GM21786 (cell line): Measurements from ENCODE around the gene WSCD1.

Experiments used
- ATAC-seq: cut with Tn5 transposase; IDR thresholded peaks from one replicate; pipeline ENCODE4 v1.9.1; 2021; ENCODE audit not compliant: unreplicated experiment

The WSCD1 gene

DNA sequence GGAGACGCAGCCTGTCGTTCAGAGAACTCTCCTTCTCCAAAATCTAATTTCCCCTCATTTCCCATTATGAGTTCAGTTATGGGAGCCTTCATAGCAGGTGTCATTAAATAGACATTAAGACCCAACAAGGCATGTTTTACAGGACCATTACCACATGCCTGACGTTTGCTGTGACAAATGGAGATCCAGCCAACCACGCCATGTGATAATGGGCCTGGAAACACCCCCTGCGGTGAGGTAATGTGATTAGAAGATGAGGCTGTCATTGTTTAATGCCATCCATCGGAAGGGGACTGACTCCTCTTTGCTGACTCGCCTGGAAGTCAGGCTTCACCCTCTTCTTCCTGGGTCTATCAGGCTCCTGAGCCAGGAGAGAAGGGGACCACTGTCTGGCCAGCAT lies 76.9 kb downstream of the WSCD1 start:
- ATAC-seq, result no peak

- ATAC-seq, result no peak
These were observed 83.2 kb downstream of the WSCD1 start for GRCh38 chr17:6153375-6153774.

DNA sequence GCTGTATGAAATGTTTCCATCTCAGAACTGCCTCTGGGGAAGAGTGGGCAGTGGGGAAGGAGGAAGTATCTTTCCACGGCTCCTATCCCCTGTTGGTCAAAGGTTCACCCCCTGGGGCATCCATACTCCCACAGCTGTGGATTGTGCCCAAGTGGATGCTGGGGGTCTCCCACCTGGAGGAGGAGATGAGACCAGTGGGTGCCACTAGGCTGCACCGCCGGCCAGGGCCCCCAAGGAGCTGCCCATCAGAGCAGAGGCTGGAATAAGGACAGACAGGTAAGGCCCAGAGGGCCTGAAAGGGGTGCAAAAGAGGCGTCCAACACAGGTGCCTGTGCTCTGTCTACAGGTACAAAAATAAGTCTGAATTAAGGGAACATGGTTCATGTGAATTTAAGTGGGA lies 87.5 kb downstream of the WSCD1 start:
- no peak for ATAC-seq

GRCh38 chr17:6159541-6160231 lies 89.5 kb downstream of the WSCD1 start:
- no peak for ATAC-seq

GRCh38 chr17:6160232-6160555 lies 90.0 kb downstream of the WSCD1 start:
- ATAC-seq, result no peak

- ATAC-seq, result no peak
These were observed 91.0 kb downstream of the WSCD1 start for GRCh38 chr17:6160911-6161855.

DNA sequence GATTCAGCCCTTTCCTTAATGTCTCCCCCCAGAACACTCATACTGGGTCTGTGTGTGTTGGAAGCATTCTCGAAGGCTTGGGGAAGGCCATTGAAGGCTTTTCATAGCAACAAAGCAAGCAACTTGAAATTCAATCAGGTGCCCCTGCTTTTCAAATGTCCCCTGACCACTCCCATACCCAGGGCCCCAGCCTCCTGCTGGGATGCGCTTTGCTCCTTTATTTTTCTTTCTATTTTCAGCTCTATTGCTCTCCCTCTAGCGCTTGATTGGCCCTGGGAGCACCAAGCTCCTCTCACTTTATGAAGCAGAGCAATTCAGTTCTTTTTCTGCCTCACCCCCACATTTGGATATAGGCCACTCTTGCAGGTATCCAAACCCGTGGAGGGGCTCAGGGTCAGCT lies 92.0 kb downstream of the WSCD1 start:
- ATAC-seq, result no peak

DNA sequence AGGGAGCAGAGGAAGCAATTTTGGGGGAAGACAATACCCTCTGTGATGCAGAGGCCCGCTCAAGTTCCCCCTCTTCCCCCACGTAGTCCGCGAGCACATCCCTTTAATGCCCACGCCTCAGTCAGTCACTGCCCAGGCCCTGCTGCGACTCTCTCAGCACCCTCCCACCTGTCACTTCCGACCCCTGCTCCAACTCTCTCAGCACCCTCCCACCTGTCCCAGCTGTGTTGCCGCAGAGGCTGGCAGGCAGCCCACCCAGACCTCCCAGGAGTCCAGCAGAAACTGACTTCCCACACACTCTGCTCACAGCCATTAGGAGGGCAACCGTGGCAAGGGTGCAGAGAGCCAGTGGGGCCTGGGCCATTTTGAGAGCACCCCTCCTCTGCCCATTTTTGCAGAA lies 92.7 kb downstream of the WSCD1 start:
- ATAC-seq, result no peak

DNA sequence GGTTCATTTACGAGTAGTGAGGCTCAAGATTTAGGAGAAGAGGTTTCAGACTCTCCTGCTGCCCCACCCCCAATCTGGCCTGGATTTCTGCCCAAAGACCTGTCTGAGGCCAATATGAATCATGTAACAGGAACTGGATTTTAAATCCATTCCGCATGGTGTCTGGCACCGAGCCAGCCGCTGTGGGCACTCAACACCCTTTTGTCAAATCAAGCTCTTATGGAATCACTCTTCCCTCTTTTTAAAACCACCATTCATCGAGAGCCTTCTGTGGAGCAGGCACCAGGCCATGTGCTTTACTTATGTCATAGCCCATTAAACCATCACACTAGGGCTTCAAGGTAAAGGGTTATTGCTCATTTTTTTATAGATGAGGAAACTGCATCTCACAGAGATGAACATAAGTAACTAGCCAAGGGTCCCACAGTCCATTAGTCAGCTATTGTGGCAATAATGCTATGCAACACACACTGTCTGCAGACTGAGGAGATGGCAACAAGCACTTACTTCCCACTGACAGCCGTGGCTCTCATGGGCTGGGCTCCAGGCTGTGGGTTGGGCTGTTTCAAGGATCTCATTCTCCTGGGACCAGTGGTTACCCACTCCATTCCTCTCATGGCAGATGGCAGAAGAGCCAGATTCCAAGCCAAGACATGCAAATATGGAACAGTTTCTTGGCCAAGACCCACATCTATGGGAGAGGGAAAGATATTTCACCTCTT lies 93.6 kb downstream of the WSCD1 start:
- ATAC-seq, result no peak

- ATAC-seq, result no peak
These were observed 94.8 kb downstream of the WSCD1 start for GRCh38 chr17:6164996-6165395.

DNA sequence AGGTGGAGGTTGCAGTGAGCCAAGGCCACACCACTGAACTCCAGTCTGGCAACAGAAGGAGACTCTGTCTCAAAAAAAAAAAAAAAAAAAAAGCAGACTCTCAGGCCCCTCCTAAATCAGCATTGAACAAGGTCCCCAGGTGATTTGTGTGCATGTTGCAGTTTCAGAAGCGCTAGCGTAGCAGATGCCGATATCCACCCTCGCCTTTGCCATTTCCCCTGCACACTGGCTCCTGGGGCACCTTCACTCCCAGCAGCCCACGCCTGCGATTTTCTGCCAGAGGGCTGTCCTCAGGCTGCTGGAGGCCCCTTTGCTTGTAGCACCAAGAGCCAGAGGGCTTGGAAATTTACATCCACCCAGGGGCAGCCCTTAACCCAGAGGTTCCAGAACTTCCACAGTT lies 95.6 kb downstream of the WSCD1 start:
- ATAC-seq, result no peak

- no peak for ATAC-seq
These were observed 96.5 kb downstream of the WSCD1 start for GRCh38 chr17:6166492-6167179.

DNA sequence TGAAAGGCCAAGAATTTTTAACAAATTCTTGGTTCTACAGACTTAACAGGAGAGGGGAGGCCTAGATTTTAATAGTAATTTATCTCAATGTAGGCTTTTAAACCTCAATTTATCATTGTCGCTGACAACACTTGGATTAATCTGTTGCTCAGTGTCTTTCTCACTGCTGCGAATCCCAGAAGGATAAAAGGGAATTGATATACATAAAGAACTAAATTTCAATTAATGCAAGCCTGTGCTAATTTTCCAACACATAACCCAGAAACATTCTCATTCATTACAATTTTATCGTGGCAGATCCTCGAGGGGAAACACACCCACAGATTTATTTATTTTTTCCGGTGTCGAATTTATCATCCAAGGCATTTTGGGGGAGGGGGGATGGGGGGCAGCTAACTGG lies 98.1 kb downstream of the WSCD1 start:
- no peak for ATAC-seq

- no peak for ATAC-seq
These were observed 100.2 kb downstream of the WSCD1 start for GRCh38 chr17:6170349-6170748.

DNA sequence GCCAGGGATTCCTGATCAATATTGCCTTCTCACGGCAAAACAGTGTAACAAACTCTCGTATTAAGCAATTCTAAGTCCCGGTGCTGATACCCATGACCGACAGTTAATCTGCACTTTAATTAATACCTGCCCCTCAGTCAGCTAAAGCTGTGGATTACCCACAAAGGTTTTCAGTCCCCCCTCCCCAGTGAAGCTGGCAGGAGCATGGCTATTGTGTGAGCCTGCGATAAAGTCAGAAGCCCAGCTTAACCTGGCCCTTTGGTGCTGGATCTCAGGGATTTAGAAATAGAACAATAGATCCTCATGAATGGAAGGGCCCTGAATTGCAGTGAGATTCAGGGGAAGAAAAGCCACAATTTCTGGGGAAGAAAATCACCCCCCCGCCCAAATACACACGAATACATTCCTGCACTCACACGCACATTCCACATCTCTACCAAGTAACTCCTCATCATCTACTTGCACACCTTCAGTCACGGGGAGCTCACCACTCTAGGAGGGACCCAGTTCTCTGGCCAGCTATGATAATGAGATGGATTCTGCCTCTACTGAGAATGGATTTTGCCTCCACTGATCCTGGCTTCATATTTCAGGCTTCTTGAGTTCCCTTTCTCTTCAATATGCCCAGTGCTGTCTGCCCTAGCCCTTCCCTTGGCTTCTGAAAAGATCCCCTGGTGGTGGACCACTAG lies 102.6 kb downstream of the WSCD1 start:
- no peak for ATAC-seq

- ATAC-seq, result no peak
These were observed 103.5 kb downstream of the WSCD1 start for GRCh38 chr17:6173653-6174052.
